OCI-LY3 (cell line): Measurements from ENCODE around the gene RPL9.

Experiments
- CTCF ChIP-seq: fragments of 200-600, 300-600 bp; sonication (generic); IDR thresholded peaks from 2 replicates; pipeline ENCODE4 v1.5.1; 2014; ENCODE audit warnings: antibody characterized with exemption, low read length, low read depth
- EZH2phosphoT487 ChIP-seq: fragments of 200-600 bp; shearing (Covaris generic); IDR thresholded peaks from 2 replicates; pipeline ENCODE4 v1.6.1; 2018; ENCODE audit warnings: antibody characterized with exemption, mixed run types, low read depth

GRCh38 chr4:39429476-39430334 is 29.0 kb downstream of the RPL9 start:
- TF ChIP-seq CTCF, result no peak
- no peak for TF ChIP-seq EZH2phosphoT487
